ENCODE results near the gene GRAP2.

The GRAP2 gene

DNA sequence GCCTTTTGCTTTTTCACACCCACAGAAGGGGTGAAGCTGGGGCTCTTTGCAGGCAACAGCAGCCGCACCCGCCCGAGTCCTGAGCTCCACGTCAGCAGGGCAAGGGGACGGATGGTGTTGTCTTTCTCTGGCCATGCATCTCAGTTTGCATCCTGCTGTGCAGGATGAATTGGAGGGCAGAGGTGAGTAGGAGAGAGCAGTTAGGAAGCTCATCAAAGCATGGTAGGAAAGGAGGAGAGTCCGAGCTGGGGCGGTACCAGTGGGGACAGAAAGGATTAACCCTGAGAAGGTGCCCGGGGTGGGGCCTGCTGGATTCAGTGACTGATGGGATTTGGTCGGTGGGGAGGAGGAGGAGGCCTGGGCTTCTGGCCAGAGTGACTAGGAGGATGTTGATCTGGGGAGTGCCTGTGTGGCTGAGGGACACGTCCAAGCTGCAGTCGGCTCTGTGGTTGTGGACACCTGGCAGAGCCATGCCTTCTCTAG is 108.4 kb downstream of the GRAP2 start:
- no peak for DNase-seq (ENCODE audit: low read depth in 2 of 2, low spot score in 1 of 2)

DNA sequence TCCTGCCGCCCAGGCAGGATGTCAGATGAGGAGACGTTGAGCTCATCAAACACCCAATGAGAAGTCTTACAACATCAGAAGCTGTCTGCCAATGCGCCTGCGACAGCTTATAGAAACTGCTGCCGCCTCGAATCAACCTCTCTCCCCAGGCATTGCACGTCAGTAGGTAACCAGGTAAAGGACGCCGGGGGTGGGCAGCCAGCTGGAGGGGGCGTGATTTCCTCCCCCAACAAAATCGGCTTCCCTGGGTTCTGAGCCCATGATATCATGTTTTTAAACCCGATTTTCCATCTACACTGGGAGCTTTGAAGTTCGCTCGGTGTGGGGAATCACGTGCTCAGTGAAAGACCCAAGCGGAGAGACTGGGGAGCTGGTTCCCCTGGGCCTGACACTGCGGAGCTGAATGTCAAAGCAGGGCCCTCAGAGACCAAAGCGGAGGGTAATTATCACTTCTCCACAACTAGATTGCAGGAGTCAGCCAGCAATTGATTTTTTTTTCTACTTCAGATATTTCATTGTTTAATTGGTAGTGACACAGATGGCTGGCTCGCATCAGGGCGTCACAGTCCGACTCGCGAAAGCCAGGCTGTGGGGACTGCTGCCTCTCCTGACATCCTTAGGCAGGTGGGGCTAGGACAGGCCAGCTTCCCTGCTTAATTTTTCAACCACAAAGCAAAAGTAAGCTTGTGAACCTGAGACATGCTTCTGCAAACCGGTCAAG is 109.2 kb downstream of the GRAP2 start:
- no peak for DNase-seq (ENCODE audit: low read depth in 2 of 2, low spot score in 1 of 2)

DNA sequence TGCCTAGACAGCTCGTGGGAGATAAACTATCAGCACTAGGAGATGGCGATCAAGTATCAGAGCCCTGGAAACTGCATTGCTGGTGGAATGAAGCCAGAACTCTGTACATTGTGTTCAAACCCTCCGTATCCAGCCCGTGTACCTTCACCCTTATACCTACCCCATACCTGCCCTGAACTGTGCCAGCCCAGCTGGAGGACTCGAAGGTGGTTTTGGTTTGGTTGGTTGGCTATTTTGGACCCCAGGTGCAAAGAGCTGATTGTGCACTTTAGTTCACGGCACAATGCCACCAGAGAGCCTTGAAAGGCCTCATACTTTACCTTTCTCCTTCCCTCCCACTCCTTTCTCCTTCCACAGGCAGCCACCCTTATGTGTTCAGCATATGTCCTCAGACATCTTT is 109.9 kb downstream of the GRAP2 start:
- no peak for DNase-seq (ENCODE audit: low read depth in 2 of 2, low spot score in 1 of 2)

DNA sequence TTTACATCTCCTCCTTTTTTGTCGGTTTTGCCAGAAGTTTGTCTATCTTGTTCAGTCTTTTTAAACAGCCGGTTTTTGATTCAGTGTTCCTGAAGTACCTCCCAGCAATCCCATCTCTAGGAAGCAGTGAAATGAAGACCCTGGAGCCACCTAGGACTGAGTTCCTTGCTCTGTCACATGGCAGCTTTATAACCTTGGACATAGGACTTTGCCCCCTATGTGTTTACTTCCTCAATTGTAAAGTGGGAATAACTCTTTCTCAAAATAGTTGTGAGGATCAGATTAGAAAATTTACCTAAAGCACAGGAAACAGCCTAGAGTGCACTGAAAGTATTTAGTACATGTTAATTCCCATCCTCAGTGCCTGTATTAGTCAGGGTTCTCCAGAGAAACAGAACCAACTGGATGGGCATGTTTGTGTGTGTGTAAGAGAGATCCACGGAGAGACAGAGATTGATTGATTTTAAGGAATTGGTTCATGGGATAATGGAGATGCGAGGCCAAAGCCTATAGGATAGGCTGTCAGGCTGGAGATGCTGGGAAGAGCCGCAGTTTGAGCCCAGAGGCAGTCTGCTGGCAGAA is 113.9 kb downstream of the GRAP2 start:
- no peak for DNase-seq (ENCODE audit: low read depth in 2 of 2, low spot score in 1 of 2)

DNA sequence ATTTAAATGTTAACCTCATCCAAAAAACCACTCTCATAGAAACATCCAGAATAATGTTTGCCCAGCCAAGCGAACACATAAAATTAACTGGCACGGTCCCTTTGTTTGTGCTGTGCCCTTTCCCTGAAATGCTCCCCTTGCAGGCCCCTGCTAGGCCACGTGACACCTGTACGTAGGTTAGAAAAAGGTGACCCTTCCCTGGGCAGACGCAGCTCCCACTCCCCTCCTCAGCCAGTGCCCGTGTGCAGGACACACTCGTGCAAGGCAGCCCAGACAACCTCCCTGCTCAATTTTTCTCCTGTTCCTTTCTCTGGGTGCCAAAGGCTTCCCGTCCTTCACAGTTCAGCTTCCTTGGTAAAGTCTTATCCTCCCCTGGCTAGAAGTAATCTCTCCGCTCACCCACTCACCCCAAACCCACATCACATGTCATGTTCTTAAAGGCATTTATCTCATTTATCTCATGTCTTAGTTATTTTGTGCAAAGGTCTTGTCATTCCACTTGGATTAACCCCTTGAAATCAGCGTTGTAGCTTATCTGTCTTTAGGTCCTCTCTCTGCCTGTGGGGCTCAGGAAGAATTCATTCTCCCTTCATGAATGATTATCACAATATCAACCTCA is 114.6 kb downstream of the GRAP2 start:
- DNase-seq (ENCODE audit: low read depth in 2 of 2, low spot score in 1 of 2) = no peak

DNA sequence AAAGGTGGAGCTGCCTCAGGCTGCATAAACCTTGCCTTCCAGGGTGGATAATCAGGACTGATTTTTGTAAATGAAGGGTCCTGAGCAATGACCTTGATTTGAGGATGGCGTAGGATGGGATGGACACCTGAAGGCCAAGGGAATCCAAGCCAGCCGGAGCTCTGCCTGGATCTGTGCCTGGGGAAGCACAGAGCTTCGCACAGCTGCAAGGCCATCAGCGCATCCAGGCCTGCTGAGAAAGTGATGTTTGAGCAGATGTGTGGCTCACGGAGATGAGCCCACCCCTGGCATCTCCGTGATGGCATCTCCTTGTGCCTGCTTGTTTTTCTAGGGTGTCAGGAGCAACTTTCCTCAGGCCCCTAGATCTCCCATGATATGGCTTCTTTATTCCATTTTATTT is 117.2 kb downstream of the GRAP2 start:
- no peak for DNase-seq (ENCODE audit: low read depth in 2 of 2, low spot score in 1 of 2)

DNA sequence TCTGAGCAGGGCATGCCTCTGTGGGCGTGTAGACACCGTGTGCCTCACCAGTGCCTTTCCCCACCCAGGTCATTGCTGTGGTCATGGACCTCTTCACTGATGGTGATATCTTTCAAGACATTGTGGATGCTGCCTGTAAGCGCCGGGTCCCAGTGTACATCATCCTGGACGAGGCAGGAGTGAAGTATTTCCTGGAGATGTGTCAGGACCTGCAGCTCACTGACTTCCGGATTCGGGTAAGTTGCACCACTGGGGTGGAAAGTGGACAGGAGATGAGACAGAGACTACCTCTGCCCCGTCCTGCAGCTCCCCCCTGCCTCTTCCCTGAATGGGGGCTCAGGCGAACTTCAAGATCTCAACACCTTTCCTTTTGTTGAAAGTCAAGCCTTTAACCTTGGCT is 118.2 kb downstream of the GRAP2 start:
- DNase-seq (ENCODE audit: low read depth in 2 of 2, low spot score in 1 of 2) = no peak

DNA sequence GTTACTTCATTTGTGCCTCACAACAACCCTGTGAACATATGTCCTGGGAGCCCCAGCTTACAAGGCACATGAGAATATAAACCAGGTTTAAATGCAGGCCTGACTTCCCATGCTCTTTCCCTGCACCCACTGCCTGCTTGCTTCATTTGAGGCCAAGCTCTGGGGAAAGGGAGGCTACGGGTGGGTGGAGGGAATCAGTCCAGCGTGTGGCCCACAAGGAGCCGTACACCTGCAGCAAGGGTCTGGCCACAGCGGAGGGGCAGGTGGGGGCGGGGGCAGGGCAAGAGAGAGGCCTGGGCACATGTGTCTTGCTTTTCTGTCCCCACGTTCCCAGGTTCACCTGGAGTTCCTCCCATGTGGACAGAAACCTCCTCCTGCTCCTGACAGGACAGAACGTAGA is 120.1 kb downstream of the GRAP2 start:
- no peak for DNase-seq (ENCODE audit: low read depth in 2 of 2, low spot score in 1 of 2)

DNA sequence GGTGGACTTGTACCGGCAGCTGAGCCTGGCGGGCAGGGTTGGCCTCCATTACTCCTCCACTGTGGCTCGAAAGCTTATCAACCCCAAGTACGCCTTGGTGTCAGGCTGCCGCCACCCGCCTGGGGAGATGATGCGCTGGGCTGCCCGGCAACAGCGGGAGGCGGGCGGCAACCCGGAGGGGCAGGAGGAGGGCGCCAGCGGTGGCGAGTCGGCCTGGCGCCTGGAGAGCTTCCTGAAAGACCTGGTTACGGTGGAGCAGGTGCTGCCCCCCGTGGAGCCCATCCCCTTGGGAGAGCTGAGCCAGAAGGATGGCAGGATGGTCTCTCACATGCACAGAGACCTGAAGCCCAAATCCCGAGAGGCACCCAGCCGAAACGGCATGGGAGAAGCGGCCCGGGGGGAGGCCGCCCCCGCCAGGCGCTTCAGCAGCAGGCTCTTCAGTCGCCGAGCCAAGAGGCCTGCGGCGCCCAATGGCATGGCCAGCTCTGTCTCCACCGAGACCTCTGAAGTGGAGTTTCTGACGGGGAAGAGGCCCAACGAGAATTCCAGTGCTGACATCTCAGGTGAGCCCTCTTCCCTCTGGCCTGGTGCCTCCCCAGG is 120.6 kb downstream of the GRAP2 start:
- no peak for DNase-seq (ENCODE audit: low read depth in 2 of 2, low spot score in 1 of 2)

DNA sequence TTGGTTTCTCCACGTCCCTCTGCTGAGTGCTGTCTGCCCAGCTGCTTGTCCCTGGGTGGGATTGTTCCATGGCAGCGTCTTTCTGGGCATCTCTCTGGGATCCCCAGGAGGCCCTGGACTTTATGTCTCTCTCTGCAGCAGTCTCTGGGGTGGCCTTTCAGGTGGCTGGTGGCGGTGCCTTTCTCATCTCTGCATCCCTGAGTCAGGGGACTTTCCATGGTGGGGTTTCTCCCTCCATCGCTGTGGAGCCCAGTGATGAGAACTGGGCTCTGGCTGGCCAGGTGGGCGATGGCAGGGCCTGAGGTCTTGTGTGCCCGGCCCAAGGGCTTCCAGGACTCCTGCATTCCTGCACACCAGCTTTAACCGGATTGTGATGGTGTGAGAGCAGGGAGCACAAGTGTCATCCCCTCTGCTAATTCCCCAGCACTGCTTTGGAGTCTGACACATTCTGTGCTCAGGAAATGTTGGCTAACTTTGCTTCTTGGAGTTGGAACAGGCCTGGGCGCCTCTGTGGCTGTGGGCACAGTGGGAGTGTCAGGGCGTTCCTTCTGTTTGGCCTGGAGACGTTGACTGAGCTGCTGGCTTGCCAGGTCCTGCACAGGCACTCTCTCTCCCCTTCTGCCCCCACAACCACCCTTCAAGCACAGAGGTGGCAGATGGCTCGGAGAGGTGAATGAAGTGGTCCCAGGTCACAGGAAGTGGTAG is 121.8 kb downstream of the GRAP2 start:
- DNase-seq (ENCODE audit: low read depth in 2 of 2, low spot score in 1 of 2) = no peak

Measured in stimulated activated CD8-positive, alpha-beta memory T cell treated with anti-CD3 and anti-CD28 coated beads, Interleukin-4, amount 100 ng/mL, for 4 hours (primary cell).